Keratinocyte (primary cell): ENCODE results near the gene PRKAA2.

ENCODE experiments used
- EZH2 ChIP-seq: IDR thresholded peaks from one replicate; pipeline ENCODE4 v1.6.1; 2012; ENCODE audit warnings: inconsistent platforms, mild to moderate bottlenecking, low read length, moderate library complexity
- TF ChIP-seq, protein P1 (sequence below), 3 experiments: IDR thresholded peaks in 1 of 3; conservative IDR thresholded peaks in 1 of 3; optimal IDR thresholded peaks in 1 of 3; 2 replicates in 2 of 3; 3 replicates in 1 of 3; pipeline versions ENCODE3 to v1.5.1; 2011; ENCODE audit warnings: low read length in 3 of 3, mild to moderate bottlenecking in 3 of 3, moderate library complexity in 2 of 3, control low read depth in 1 of 3, inconsistent platforms in 1 of 3; ENCODE audit not compliant: insufficient read depth in 2 of 3; ENCODE audit errors: extremely low read depth in 1 of 3

GRCh38 chr1:56688522-56689026 lies 43.5 kb downstream of the PRKAA2 start:
- TF ChIP-seq EZH2, result no peak
- TF ChIP-seq, protein P1, sequence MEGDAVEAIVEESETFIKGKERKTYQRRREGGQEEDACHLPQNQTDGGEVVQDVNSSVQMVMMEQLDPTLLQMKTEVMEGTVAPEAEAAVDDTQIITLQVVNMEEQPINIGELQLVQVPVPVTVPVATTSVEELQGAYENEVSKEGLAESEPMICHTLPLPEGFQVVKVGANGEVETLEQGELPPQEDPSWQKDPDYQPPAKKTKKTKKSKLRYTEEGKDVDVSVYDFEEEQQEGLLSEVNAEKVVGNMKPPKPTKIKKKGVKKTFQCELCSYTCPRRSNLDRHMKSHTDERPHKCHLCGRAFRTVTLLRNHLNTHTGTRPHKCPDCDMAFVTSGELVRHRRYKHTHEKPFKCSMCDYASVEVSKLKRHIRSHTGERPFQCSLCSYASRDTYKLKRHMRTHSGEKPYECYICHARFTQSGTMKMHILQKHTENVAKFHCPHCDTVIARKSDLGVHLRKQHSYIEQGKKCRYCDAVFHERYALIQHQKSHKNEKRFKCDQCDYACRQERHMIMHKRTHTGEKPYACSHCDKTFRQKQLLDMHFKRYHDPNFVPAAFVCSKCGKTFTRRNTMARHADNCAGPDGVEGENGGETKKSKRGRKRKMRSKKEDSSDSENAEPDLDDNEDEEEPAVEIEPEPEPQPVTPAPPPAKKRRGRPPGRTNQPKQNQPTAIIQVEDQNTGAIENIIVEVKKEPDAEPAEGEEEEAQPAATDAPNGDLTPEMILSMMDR (optimal IDR thresholded peaks at IDR 0.05 in 1 of 3, IDR thresholded peaks at IDR 0.05 in 1 of 3, conservative IDR thresholded peaks at IDR 0.05 in 1 of 3; ENCODE audit: extremely low read depth in 1 of 3, insufficient read depth in 2 of 3, low read length in 3 of 3), result no peak
